NCI-H2196 treated with DMSO at 0.1 percent for 48 hours (cell line): Measurements from ENCODE around the gene MPPE1.
"Not testable (repeated sequence)": the region's sequence is repeated elsewhere in the genome, so short reads cannot be mapped to it uniquely, and the experiment has no call there.

ENCODE experiments used
- DNase-seq: peaks from one replicate; lab custom pipeline; 2025; ENCODE audit not compliant: unreplicated experiment; lab: John Stamatoyannopoulos, UW

The MPPE1 gene

DNA sequence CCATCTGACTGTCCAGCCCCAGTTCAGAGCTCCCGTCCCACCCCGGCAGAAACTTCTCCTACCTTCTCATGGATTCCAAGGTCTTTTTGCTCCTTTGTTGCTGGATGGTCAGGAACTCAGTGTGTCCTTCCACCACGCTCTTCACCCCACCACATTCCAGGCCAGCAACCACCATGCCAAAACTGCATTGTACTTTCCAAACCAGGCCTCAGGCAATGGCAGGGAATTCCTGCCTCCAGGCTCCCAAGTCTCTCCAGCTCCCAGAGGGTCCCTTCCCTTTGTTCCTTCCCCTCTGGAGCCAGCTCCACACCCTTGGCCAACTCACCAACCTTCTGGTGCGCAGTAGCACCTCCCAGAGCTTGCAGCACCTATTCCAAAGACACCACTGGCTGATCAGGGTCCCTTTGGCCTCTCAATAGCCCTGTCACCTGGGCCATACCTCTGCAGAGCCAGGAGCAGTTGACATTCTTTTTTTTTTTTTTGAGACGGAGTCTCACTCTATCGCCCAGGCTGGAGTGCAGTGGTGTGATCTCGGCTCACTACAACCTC is 48.8 kb downstream of the MPPE1 start:
- DNase-seq: no peak

DNA sequence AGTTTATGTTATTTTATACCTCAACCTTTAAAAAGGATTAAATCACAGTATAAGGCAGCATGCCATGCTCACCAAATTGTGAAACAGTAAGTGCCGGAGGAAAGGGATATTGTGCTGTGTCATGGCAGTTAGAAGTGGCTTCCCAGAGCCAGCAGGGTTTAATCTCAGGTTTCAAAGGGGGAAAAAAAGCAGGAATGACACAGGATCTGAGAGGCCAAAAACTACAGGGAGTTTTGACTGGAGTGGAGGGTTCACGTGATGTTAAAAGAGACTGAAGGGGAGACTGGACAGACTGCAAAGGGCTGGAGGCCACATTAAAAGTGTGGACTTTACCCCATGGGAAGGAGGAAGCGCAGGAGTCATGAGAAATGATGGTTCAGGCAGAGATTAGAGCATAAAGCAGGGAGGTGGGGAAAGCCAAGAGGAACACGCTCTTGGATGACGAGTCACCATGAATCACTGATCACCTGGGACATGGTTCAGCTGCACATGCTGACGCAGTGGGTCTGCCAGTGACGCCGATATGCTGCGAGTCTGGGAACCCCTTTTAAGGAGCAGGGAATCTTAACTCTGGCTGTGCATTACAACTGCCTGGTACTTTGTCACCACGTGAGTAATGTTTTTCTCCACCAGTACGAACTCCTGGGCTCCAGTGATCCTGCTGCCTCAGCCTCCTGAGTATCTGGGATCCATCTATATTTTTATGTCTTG is 50.8 kb downstream of the MPPE1 start:
- DNase-seq: no peak

DNA sequence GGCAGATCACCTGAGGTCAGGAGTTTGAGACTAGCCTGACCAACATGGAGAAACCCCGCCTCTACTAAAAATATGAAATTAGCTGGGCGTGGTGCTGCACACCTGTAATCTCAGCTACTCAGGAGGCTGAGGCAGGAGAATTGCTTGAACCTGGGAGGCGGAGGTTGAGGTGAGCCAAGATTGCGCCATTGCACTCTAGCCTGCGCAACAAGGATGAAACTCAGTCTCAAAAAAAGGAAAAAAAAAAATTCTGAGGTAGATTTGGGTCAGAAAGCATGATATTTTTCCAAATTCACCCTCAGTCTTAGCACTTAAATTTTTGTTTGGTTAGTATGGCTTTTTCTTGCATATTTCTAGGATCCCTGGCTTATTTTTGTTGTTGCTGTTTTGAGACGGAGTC is 53.6 kb downstream of the MPPE1 start:
- DNase-seq: not testable (repeated sequence)

- DNase-seq: no peak
Observed at GRCh38 chr18:11851806-11852337, 56.2 kb downstream of the MPPE1 start.

- DNase-seq: peak; percentile 96
Observed at GRCh38 chr18:11851146-11851805, 56.8 kb downstream of the MPPE1 start, which contains the start of gene CHMP1B. TSS of gene CHMP1B (plus strand) at chr18:11851413. CDS start at chr18:11851512, 99 bp downstream.

GRCh38 chr18:11850821-11851145 is 57.3 kb downstream of the MPPE1 start:
- no peak for DNase-seq

GRCh38 chr18:11849841-11850634 is 58.1 kb downstream of the MPPE1 start:
- peak; percentile 37 for DNase-seq

DNA sequence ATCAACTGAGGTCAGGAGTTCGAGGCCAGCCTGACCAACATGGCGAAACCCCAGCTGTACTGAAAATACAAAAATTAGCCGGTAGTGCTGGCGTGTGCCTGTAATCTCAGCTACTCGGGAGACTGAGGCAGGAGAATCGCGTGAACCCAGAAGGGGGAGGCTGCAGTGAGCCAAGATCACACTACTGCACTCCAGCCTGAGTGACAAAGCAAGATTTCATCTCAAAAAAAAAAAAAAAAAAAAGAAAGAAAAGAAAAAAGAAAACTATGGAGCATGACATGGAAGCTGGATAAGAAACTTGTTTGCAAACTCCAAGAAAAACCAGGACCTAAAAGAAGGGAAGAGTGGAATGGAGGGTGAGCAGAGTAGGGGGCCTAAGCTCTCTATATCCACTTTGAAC is 58.8 kb downstream of the MPPE1 start:
- no peak for DNase-seq

DNA sequence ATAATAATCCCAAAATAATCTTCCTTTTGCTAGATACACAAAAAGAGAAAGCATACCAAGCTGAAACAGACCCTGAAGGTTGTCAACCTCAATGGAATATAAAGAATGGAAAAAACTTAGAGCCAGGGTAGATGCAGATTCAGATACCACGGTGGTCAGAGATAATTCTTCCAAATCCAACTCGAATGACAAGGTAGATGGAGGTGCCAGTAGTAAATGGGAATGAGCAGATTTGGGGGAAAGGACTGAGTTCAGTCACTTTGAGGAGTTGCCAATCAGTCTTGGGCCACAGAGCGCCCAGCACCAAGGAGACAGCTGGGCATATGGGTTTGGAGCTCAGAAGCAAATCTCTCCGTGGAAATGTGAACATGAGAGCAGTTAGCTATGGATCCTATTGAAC is 60.3 kb downstream of the MPPE1 start:
- no peak for DNase-seq

DNA sequence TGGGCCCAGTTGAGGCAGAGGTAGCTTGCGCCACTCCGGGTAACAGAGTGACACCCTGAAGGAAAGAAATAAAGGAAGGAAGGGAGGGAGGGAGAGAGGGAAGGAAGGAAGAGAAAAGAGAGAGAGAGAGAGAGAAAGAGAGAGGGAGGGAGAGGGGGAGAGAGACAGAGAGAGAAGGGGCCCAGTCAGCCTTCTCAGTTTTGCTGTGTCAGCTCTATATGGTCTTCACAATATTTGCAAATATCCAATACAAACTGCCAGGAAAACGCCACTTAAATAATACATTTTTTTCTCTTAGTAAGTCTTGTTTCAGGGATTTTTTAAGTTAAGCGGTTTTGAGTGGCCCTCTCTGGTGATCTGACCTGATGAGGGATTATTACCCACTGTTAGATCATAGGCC is 62.5 kb downstream of the MPPE1 start:
- DNase-seq: no peak

GRCh38 chr18:11844436-11844835 is 63.7 kb downstream of the MPPE1 start:
- DNase-seq: no peak

- no peak for DNase-seq
Observed at GRCh38 chr18:11842562-11842961, 65.6 kb downstream of the MPPE1 start.

- no peak for DNase-seq
Observed at GRCh38 chr18:11840493-11840892, 67.6 kb downstream of the MPPE1 start.

DNA sequence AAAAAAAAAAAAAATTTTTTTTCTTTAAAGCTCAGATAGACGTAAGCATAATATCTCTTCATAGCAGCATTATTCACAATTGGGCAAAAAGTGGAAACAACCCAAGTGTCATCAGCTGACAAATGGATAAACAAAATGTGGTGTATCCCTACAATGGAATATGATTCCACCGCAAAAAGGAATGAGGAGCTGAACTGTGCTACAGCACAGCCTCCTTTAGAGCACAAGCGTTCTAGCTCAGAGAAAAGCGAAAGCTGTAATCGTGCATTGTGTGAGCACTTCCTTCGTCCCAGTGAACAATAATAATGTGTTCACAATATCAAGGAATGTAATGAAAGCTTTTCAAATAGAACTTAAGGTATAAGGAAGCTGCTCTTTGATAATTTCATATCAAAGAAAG is 68.6 kb downstream of the MPPE1 start:
- DNase-seq: no peak

- no peak for DNase-seq
Observed at GRCh38 chr18:11834772-11835171, 73.3 kb downstream of the MPPE1 start.
